ENCODE data around the gene GATAD2A. TPM values are rescaled to one million over a fixed set of nuclear protein-coding genes. Genes with fewer than 3 reads are reported as not detected.

The GATAD2A gene
- polyA plus RNA-seq, 1 experiment, result 22.0 TPM

GRCh38 chr19:19482809-19483596 is 77.5 kb downstream of the GATAD2A start:
- H3K27ac ChIP-seq (ENCODE audit: low read depth, low read length), result peak overlapping the region; percentile 48
- H3K4me3 ChIP-seq (ENCODE audit: low read depth, low read length), result no peak overlapping the region
- ChIA-PET POLR2A (no interaction called here), CTCF (interaction anchor here (1.2 to 3.5 kb wide), 3 partner anchors 7 to 141 kb away, joined by 3 to 14 read pairs (median 4); no protein-coding TSS in a partner anchor)
- no peak for DNase-seq (ENCODE audit: low read depth, low spot score)
- TF ChIP-seq CTCF (IDR thresholded peaks at IDR 0.05; ENCODE audit: low read depth, low read length), result no peak
- H3K9me3 ChIP-seq (ENCODE audit: control insufficient read depth, insufficient read depth, low read length), result no peaks in the 10 kb centered on the region
- no peaks in the 10 kb centered on the region for H3K27me3 ChIP-seq (ENCODE audit: control insufficient read depth, insufficient read depth, low read length)

GRCh38 chr19:19485161-19485997 is 79.9 kb downstream of the GATAD2A start:
- Histone ChIP-seq H3K9me3 (ENCODE audit: control insufficient read depth, insufficient read depth, low read length) (no peaks in the 10 kb centered on the region), H3K4me3 (ENCODE audit: low read depth, low read length) (no peak overlapping the region), H3K27ac (ENCODE audit: low read depth, low read length) (peak overlapping the region; percentile 80), H3K27me3 (ENCODE audit: control insufficient read depth, insufficient read depth, low read length) (no peaks in the 10 kb centered on the region)
- POLR2A ChIA-PET, result interaction anchor here (1.0 to 1.3 kb wide), 3 partner anchors 21 to 80 kb away, joined by 3 to 4 read pairs (median 3); partner anchors contain the start of gene GATAD2A
- no peak for TF ChIP-seq CTCF (IDR thresholded peaks at IDR 0.05; ENCODE audit: low read depth, low read length)
- CTCF ChIA-PET, result no interaction called here
- DNase-seq (ENCODE audit: low read depth, low spot score), result no peak

GRCh38 chr19:19485998-19486290 is 80.5 kb downstream of the GATAD2A start:
- Histone ChIP-seq H3K27ac (ENCODE audit: low read depth, low read length) (peak overlapping the region; percentile 80), H3K9me3 (ENCODE audit: control insufficient read depth, insufficient read depth, low read length) (no peaks in the 10 kb centered on the region), H3K4me3 (ENCODE audit: low read depth, low read length) (no peak overlapping the region), H3K27me3 (ENCODE audit: control insufficient read depth, insufficient read depth, low read length) (no peaks in the 10 kb centered on the region)
- TF ChIP-seq CTCF (IDR thresholded peaks at IDR 0.05; ENCODE audit: low read depth, low read length), result no peak
- DNase-seq (ENCODE audit: low read depth, low spot score), result no peak
- ChIA-PET POLR2A (interaction anchor here (1.0 to 1.3 kb wide), 3 partner anchors 22 to 81 kb away, joined by 3 to 4 read pairs (median 3); partner anchors contain the start of gene GATAD2A), CTCF (no interaction called here)

GRCh38 chr19:19486343-19487076 is 81.0 kb downstream of the GATAD2A start:
- no peak for DNase-seq (ENCODE audit: low read depth, low spot score)
- POLR2A ChIA-PET, result interaction anchor here (1.3 kb wide), 2 partner anchors 23 to 80 kb away, joined by 3 read pairs; no protein-coding TSS in a partner anchor
- no peak for TF ChIP-seq CTCF (IDR thresholded peaks at IDR 0.05; ENCODE audit: low read depth, low read length)
- Histone ChIP-seq H3K4me3 (ENCODE audit: low read depth, low read length) (no peak overlapping the region), H3K9me3 (ENCODE audit: control insufficient read depth, insufficient read depth, low read length) (no peaks in the 10 kb centered on the region; the same call in 1 of the 2 replicates), H3K27me3 (ENCODE audit: control insufficient read depth, insufficient read depth, low read length) (no peaks in the 10 kb centered on the region), H3K27ac (ENCODE audit: low read depth, low read length) (peak overlapping the region; percentile 80)
- CTCF ChIA-PET, result no interaction called here

Measured in AG04450 (cell line).